Breast epithelium (tissue), 4 donors: ENCODE measurements around the gene FANCC. TPM values are rescaled to one million over a fixed set of nuclear protein-coding genes. Genes with fewer than 3 reads are reported as not detected.

Experiments used
- DNase-seq, 2 donors: peaks; one replicate each; pipeline ENCODE4 v3.0.0-alpha.2; 2019; ENCODE audit warnings: low spot score in 2 of 2
- H3K27ac ChIP-seq, 2 donors: fragments of 200-600 bp; sonication (generic) in 1 of 2; one replicate each; pipeline ENCODE4 v1.5.1; 2016 to 2019; ENCODE audit warnings: mild to moderate bottlenecking in 1 of 2
- H3K27me3 ChIP-seq, 2 donors: fragments of 200-600 bp; sonication (generic) in 1 of 2; one replicate each; pipeline versions ENCODE4 v1.5.1 to v1.6.0; 2017 to 2019; ENCODE audit warnings: control low read depth in 1 of 2, mild to moderate bottlenecking in 1 of 2
- H3K36me3 ChIP-seq: fragments of 200-600 bp; one replicate; pipeline ENCODE4 v1.5.1; 2019
- H3K4me1 ChIP-seq, 2 donors: fragments of 200-600 bp; sonication (generic); one replicate each; pipeline ENCODE4 v1.5.1; 2016 to 2019; ENCODE audit warnings: control low read depth in 1 of 2
- H3K4me3 ChIP-seq, 3 donors: fragments of 200-600 bp; sonication (generic); 1 replicate in 2 of 3; 2 replicates in 1 of 3; pipeline ENCODE4 v1.5.1; 2016 to 2019; ENCODE audit warnings: mild to moderate bottlenecking in 3 of 3, moderate library complexity in 2 of 3
- H3K9me3 ChIP-seq, 2 donors: fragments of 200-600 bp; sonication (generic) in 1 of 2; one replicate each; pipeline ENCODE4 v1.5.1; 2016 to 2019; ENCODE audit warnings: control low read depth in 1 of 2
- CTCF ChIP-seq, 3 donors: fragments of 450-650 bp; IDR thresholded peaks; one replicate each; pipeline ENCODE4 v1.5.1; 2016 to 2017; ENCODE audit warnings: antibody characterized with exemption in 3 of 3, mild to moderate bottlenecking in 3 of 3, moderate library complexity in 3 of 3
- POLR2A ChIP-seq: fragments of 450-650 bp; IDR thresholded peaks from one replicate; pipeline ENCODE4 v1.6.1; 2016; ENCODE audit warnings: antibody characterized with exemption, mild to moderate bottlenecking, moderate library complexity
- POLR2AphosphoS5 ChIP-seq, 3 donors: sonication (generic); formaldehyde crosslinking; IDR thresholded peaks; one replicate each; pipeline ENCODE4 v1.6.1; 2017; ENCODE audit warnings: antibody characterized with exemption in 3 of 3
- intact Hi-C: fragments of 100-400 bp; cut with DNase I; formaldehyde crosslinking; loops from one replicate; pipeline ENCODE4 v1.15.1; 2023; ENCODE audit warnings: low total_unique reads
- total RNA-seq, 3 donors: library from RNA; depleted of rRNA; stranded (reverse); fragments of >200 nt; gene quantifications; one replicate each; pipeline ENCODE4 v1.1.0, GENCODE V29; 2016

The FANCC gene
- total RNA-seq, 3 donors from 2014 or later, result 4.2 to 11.4 (median 9.2) TPM

- no peaks in the 10 kb centered on the region for H3K36me3 ChIP-seq
- H3K27ac ChIP-seq, result no peak overlapping the region
- no peak for DNase-seq
- intact Hi-C loops, result no loop called here
- H3K4me1 ChIP-seq, result no peaks in the 10 kb centered on the region
- H3K4me3 ChIP-seq, result no peak overlapping the region
- no peaks in the 10 kb centered on the region for H3K9me3 ChIP-seq
- TF ChIP-seq POLR2A, result no peak
- TF ChIP-seq POLR2AphosphoS5 (IDR thresholded peaks at IDR 0.05), result no peak
- no peak for TF ChIP-seq CTCF (IDR thresholded peaks at IDR 0.05)
- no peaks in the 10 kb centered on the region for H3K27me3 ChIP-seq
Measured at GRCh38 chr9:95112436-95113280, 204.9 kb downstream of the FANCC start.

GRCh38 chr9:95111716-95112115 is 205.8 kb downstream of the FANCC start:
- H3K27me3 ChIP-seq, result no peaks in the 10 kb centered on the region
- TF ChIP-seq CTCF (IDR thresholded peaks at IDR 0.05) (no peak), POLR2AphosphoS5 (IDR thresholded peaks at IDR 0.05) (no peak), POLR2A (no peak)
- intact Hi-C loops, result no loop called here
- no peaks in the 10 kb centered on the region for H3K4me1 ChIP-seq
- H3K9me3 ChIP-seq, result no peaks in the 10 kb centered on the region
- no peak overlapping the region for H3K4me3 ChIP-seq
- H3K36me3 ChIP-seq, result no peaks in the 10 kb centered on the region
- H3K27ac ChIP-seq, result no peak overlapping the region
- peak in 1 of 2 donors; percentile 24 for DNase-seq

GRCh38 chr9:95110921-95111525 is 206.5 kb downstream of the FANCC start:
- Histone ChIP-seq H3K36me3 (no peaks in the 10 kb centered on the region), H3K4me1 (no peaks in the 10 kb centered on the region), H3K4me3 (no peak overlapping the region), H3K9me3 (no peaks in the 10 kb centered on the region), H3K27me3 (no peaks in the 10 kb centered on the region), H3K27ac (no peak overlapping the region)
- no peak for TF ChIP-seq CTCF (IDR thresholded peaks at IDR 0.05)
- no peak for TF ChIP-seq POLR2AphosphoS5 (IDR thresholded peaks at IDR 0.05)
- no peak for TF ChIP-seq POLR2A
- intact Hi-C loops, result no loop called here
- DNase-seq, result no peak

GRCh38 chr9:95109456-95109855 is 208.1 kb downstream of the FANCC start:
- TF ChIP-seq POLR2AphosphoS5 (IDR thresholded peaks at IDR 0.05), result no peak
- TF ChIP-seq CTCF (IDR thresholded peaks at IDR 0.05), result no peak
- no peak for TF ChIP-seq POLR2A
- DNase-seq, result peak in 1 of 2 donors; percentile 34
- Histone ChIP-seq H3K27ac (no peak overlapping the region), H3K36me3 (no peaks in the 10 kb centered on the region), H3K4me1 (no peaks in the 10 kb centered on the region), H3K9me3 (no peaks in the 10 kb centered on the region), H3K27me3 (no peaks in the 10 kb centered on the region), H3K4me3 (no peak overlapping the region)
- intact Hi-C loops, result no loop called here

GRCh38 chr9:95108777-95109176 is 208.7 kb downstream of the FANCC start:
- H3K27ac ChIP-seq, result no peak overlapping the region
- no peaks in the 10 kb centered on the region for H3K36me3 ChIP-seq

More at GRCh38 chr9:95108777-95109176, 208.7 kb downstream of the FANCC start:
- Histone ChIP-seq H3K9me3 (no peaks in the 10 kb centered on the region), H3K27me3 (no peaks in the 10 kb centered on the region), H3K4me1 (no peaks in the 10 kb centered on the region), H3K4me3 (no peak overlapping the region)
- intact Hi-C loops, result no loop called here
- no peak for TF ChIP-seq POLR2AphosphoS5 (IDR thresholded peaks at IDR 0.05)
- TF ChIP-seq POLR2A, result no peak
- no peak for TF ChIP-seq CTCF (IDR thresholded peaks at IDR 0.05)
- DNase-seq, result no peak
